HepG2 (cell line): ENCODE measurements around the gene EIF3B. TPM values are rescaled to one million over a fixed set of nuclear protein-coding genes. Genes with fewer than 3 reads are reported as not detected.

Source experiments
- AHDC1 ChIP-seq: sonication (generic); formaldehyde crosslinking; IDR thresholded peaks from 2 replicates; pipeline ENCODE4 v1.5.1; 2020; ENCODE audit warnings: mild to moderate bottlenecking, missing genetic modification reagents, borderline replicate concordance
- E2F5 ChIP-seq: sonication (generic); formaldehyde crosslinking; conservative IDR thresholded peaks from 2 replicates; pipeline ENCODE4 v1.4.0; 2020; ENCODE audit warnings: missing genetic modification reagents
- IRF1 ChIP-seq: sonication (generic); formaldehyde crosslinking; IDR thresholded peaks from 2 replicates; pipeline ENCODE4 v1.4.0; 2020; ENCODE audit warnings: low read depth, mild to moderate bottlenecking, missing genetic modification reagents
- PLSCR1 ChIP-seq: sonication (generic); formaldehyde crosslinking; IDR thresholded peaks from 2 replicates; pipeline ENCODE4 v1.5.0; 2020; ENCODE audit warnings: missing genetic modification reagents, mild to moderate bottlenecking, borderline replicate concordance
- PTBP1 ChIP-seq: fragments of 200-400 bp; formaldehyde crosslinking; IDR thresholded peaks from 2 replicates; pipeline ENCODE4 v1.6.1; 2018; ENCODE audit warnings: low read length, low read depth; ENCODE audit not compliant: poor library complexity, severe bottlenecking
- RXRA ChIP-seq: sonication (generic); formaldehyde crosslinking; IDR thresholded peaks from 2 replicates; pipeline ENCODE4 v1.5.1; 2020; ENCODE audit warnings: missing genetic modification reagents
- SRSF1 ChIP-seq: fragments of 200-400 bp; formaldehyde crosslinking; optimal IDR thresholded peaks from 2 replicates; pipeline ENCODE3; 2017; ENCODE audit warnings: mild to moderate bottlenecking, low read depth, low read length, moderate library complexity
- polyA plus RNA-seq, 8 experiments: library from polyadenylated mRNA; depleted of rRNA in 3 of 8; stranded (reverse) in 7 of 8; unstranded in 1 of 8; fragments of >200 nt; fragmentation: Illumina TruSeq in 4 of 8; extraction: Trizol in 4 of 8; gene quantifications; 2 replicates each; pipeline versions ENCODE4 v1.2.1 to v1.2.3, GENCODE V29; 2011 to 2016; ENCODE audit warnings: low read depth in 4 of 8, missing spikeins in 1 of 8, mixed read lengths in 1 of 8; ENCODE audit not compliant: insufficient read depth in 1 of 8
- total RNA-seq, 5 experiments: library from RNA; depleted of rRNA; stranded (reverse); fragments of >200 nt; fragmentation: Illumina TruSeq; extraction: Trizol; gene quantifications; 2 replicates each; pipeline ENCODE4 v1.2.3, GENCODE V29; 2016; ENCODE audit warnings: low read depth in 1 of 5
- TF ChIP-seq, protein P1 (sequence below), 2 experiments: sonication (generic) in 1 of 2; formaldehyde crosslinking in 1 of 2; IDR thresholded peaks; 2 replicates each; pipeline versions ENCODE4 v1.4.0 to v1.6.1; 2018 to 2020; ENCODE audit warnings: missing genetic modification reagents in 2 of 2, borderline replicate concordance in 1 of 2, low read depth in 1 of 2, mild to moderate bottlenecking in 1 of 2, missing biosample characterization in 1 of 2
- TF ChIP-seq, protein P2 (sequence below), 2 experiments: sonication (generic) in 1 of 2; formaldehyde crosslinking in 1 of 2; IDR thresholded peaks; 2 replicates each; pipeline versions ENCODE4 v1.6.1 to v1.9.0; 2014 to 2022; ENCODE audit warnings: antibody characterized with exemption in 1 of 2, borderline replicate concordance in 1 of 2, inconsistent platforms in 1 of 2, low read depth in 1 of 2, missing genetic modification reagents in 1 of 2

Gene EIF3B
- total and polyA plus RNA-seq, 2 of the 13 experiments (the other 11 are each of a cell fraction or from before 2014, with no cell fraction given): 92.2 to 241 TPM

DNA sequence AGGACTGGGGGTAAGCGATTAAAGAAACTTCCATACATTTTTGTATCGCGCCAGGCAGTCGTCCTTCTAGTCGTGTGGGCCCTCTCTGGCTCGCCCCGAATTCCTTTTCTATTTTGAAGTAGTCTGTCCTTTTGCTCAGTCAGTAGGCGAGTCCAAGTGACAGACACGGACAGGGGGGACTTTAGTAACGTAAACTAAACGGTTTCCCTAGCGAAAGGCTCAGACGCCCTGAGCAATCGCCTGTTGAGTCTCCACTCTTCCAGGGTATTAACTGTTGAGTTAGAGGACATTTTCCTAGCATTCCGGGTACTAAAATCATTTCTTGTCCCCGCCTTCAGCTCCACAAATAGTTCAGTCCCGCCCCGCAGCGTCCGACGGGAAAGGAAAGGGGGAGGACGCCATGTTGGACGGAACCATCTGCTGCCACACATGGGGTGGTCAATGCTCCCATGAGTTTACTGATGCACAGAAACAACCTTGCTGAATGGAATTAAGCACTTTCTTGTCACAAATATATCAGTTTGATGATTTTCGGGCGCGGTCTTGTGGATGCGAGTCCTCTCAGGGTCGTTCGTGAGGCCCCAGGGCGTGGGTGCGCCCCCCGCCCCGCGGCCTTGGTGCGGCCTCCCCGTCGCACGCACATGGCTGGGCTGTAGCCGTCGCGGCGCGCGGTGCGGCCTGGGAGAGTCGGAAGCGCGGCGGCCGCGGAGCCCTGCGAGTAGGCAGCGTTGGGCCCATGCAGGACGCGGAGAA is at the start of gene EIF3B (continued):
- TF ChIP-seq AHDC1 (no peak), PLSCR1 (CRISPR knock-in tag) (no peak), IRF1 (CRISPR knock-in tag) (no peak), E2F5 (CRISPR knock-in tag) (no peak; the same call in 1 of the 2 replicates), PTBP1 (no peak), SRSF1 (no peak), RXRA (CRISPR knock-in tag) (no peak)
- TF ChIP-seq, protein P1, sequence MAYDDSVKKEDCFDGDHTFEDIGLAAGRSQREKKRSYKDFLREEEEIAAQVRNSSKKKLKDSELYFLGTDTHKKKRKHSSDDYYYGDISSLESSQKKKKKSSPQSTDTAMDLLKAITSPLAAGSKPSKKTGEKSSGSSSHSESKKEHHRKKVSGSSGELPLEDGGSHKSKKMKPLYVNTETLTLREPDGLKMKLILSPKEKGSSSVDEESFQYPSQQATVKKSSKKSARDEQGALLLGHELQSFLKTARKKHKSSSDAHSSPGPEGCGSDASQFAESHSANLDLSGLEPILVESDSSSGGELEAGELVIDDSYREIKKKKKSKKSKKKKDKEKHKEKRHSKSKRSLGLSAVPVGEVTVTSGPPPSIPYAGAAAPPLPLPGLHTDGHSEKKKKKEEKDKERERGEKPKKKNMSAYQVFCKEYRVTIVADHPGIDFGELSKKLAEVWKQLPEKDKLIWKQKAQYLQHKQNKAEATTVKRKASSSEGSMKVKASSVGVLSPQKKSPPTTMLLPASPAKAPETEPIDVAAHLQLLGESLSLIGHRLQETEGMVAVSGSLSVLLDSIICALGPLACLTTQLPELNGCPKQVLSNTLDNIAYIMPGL (CRISPR knock-in tag; IDR thresholded peaks at IDR 0.05; ENCODE audit: borderline replicate concordance in 1 of 2, low read depth in 1 of 2): peak in 1 of 2 experiments; percentile 63
- TF ChIP-seq, protein P2, sequence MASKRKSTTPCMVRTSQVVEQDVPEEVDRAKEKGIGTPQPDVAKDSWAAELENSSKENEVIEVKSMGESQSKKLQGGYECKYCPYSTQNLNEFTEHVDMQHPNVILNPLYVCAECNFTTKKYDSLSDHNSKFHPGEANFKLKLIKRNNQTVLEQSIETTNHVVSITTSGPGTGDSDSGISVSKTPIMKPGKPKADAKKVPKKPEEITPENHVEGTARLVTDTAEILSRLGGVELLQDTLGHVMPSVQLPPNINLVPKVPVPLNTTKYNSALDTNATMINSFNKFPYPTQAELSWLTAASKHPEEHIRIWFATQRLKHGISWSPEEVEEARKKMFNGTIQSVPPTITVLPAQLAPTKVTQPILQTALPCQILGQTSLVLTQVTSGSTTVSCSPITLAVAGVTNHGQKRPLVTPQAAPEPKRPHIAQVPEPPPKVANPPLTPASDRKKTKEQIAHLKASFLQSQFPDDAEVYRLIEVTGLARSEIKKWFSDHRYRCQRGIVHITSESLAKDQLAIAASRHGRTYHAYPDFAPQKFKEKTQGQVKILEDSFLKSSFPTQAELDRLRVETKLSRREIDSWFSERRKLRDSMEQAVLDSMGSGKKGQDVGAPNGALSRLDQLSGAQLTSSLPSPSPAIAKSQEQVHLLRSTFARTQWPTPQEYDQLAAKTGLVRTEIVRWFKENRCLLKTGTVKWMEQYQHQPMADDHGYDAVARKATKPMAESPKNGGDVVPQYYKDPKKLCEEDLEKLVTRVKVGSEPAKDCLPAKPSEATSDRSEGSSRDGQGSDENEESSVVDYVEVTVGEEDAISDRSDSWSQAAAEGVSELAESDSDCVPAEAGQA (IDR thresholded peaks at IDR 0.05; ENCODE audit: low read depth): peak; percentile 94
- TF ChIP-seq, protein P2 (CRISPR knock-in tag; IDR thresholded peaks at IDR 0.05; ENCODE audit: borderline replicate concordance): no peak; the same call in 1 of the 2 replicates
